Calu3 (cell line): ENCODE results near the gene STK39. TPM values are rescaled to one million over a fixed set of nuclear protein-coding genes. Genes with fewer than 3 reads are reported as not detected.

ENCODE experiments used
- BruUV-seq: library from RNA; stranded (reverse); fragments of 400-500 nt; replicated peaks from 2 replicates; lab custom pipeline; 2021; lab: Mats Ljungman, UMichigan
- CTCF ChIA-PET: fragments of 300-600 bp; sonication (Branson Sonifier 250); formaldehyde crosslinking; loops from one replicate; lab custom pipeline; 2022; ENCODE audit warnings: antibody characterized with exemption; lab: Charles Lee
- DNase-seq: peaks from one replicate; pipeline ENCODE4 v3.0.0; 2022
- H3K27ac Mint-ChIP-seq: one replicate; pipeline ENCODE4 v1.8.0; 2022; ENCODE audit warnings: mixed read lengths; ENCODE audit not compliant: unreplicated experiment
- H3K27me3 Mint-ChIP-seq: one replicate; pipeline ENCODE4 v1.8.0; 2022; ENCODE audit warnings: mixed read lengths; ENCODE audit not compliant: unreplicated experiment
- H3K36me3 Mint-ChIP-seq: one replicate; pipeline ENCODE4 v1.8.0; 2022; ENCODE audit warnings: mild to moderate bottlenecking, moderate library complexity, mixed read lengths; ENCODE audit not compliant: insufficient read depth, unreplicated experiment
- H3K4me1 Mint-ChIP-seq: one replicate; pipeline ENCODE4 v1.8.0; 2022; ENCODE audit warnings: mild to moderate bottlenecking, low read depth, mixed read lengths; ENCODE audit not compliant: unreplicated experiment
- H3K4me3 Mint-ChIP-seq: one replicate; pipeline ENCODE4 v1.8.0; 2022; ENCODE audit warnings: mild to moderate bottlenecking, low read depth, moderate library complexity, mixed read lengths; ENCODE audit not compliant: unreplicated experiment
- H3K9me3 Mint-ChIP-seq: one replicate; pipeline ENCODE4 v1.8.0; 2022; ENCODE audit warnings: low read depth, mixed read lengths; ENCODE audit not compliant: unreplicated experiment
- intact Hi-C: fragments of 100-400 bp; cut with micrococcal nuclease; formaldehyde crosslinking; loops from one replicate; pipeline ENCODE4 v1.10.0; 2022; ENCODE audit not compliant: unreplicated experiment
- total RNA-seq: library from RNA; stranded (reverse); gene quantifications from 2 replicates; pipeline ENCODE4 v1.2.3, GENCODE V29; 2022
- TF ChIP-seq, protein P1 (sequence below): fragments of 200-600 bp; IDR thresholded peaks from one replicate; pipeline ENCODE4 v1.8.0; 2022; ENCODE audit warnings: antibody characterized with exemption; ENCODE audit not compliant: unreplicated experiment

STK39 gene
- total RNA-seq, 1 experiment from 2014 or later = 110 TPM

DNA sequence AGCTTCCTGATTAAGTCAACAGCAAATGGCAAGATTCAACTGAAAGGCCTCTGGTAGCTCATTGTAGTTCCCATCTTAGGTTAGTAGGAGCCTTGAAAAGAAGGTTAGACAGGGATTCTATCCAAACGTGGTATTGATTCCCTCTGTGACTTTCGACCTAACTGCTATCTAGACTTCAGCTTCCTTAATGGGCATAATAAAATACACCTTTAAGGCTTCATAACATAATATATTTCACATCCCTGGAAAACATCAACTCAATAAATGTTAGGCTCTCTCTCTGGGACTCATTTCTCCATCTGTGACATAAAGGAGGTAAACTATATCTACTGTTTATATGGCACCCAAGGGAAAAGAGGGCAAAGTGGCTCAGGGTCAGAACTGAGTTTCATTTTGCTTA lies 60.9 kb downstream of the STK39 start:
- BruUV-seq = no TSS peak
- H3K27me3 Mint-ChIP-seq = no peaks in the 10 kb centered on the region

DNA sequence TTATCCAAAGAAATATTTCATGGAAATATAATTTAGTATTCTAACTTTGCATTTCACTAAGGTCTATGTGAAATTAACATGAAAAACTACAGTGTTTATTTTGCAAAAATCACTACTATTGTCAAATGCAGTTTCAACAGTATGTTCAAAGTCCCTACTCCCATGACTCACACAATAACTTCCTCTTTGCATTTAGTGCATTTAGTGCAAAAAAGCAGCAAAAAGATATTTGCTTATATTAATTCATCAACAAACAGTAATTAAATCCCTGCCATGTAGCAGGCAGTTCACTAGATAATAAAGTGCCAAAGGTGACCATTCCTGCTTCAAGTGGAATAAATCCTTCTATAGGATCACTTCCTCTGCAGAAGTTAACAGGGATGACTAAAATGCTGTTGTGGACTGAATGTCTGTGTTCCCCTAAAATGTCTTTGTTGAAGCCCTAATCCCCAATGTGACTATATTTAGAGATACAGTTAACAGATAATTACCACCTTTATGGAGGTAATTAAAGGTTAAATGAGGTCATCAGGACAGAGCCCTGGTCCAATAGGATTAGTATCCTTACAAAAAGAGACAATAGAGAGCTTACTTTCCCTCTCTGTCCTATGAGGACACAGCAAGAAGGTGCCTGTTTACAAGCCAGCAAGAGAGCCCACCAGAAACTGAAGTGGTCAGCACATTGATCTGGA lies 61.7 kb downstream of the STK39 start:
- peaks cover 69% of the 10 kb centered on the region for H3K4me1 Mint-ChIP-seq
- peak overlapping the region; percentile 61 for H3K27ac Mint-ChIP-seq
- peaks cover 17% of the 10 kb centered on the region for H3K36me3 Mint-ChIP-seq
- H3K27me3 Mint-ChIP-seq = no peaks in the 10 kb centered on the region
- no TSS peak for BruUV-seq
- H3K9me3 Mint-ChIP-seq = no peaks in the 10 kb centered on the region
- no peak for DNase-seq
- TF ChIP-seq, protein P1, sequence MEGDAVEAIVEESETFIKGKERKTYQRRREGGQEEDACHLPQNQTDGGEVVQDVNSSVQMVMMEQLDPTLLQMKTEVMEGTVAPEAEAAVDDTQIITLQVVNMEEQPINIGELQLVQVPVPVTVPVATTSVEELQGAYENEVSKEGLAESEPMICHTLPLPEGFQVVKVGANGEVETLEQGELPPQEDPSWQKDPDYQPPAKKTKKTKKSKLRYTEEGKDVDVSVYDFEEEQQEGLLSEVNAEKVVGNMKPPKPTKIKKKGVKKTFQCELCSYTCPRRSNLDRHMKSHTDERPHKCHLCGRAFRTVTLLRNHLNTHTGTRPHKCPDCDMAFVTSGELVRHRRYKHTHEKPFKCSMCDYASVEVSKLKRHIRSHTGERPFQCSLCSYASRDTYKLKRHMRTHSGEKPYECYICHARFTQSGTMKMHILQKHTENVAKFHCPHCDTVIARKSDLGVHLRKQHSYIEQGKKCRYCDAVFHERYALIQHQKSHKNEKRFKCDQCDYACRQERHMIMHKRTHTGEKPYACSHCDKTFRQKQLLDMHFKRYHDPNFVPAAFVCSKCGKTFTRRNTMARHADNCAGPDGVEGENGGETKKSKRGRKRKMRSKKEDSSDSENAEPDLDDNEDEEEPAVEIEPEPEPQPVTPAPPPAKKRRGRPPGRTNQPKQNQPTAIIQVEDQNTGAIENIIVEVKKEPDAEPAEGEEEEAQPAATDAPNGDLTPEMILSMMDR = no peak
- no peak overlapping the region for H3K4me3 Mint-ChIP-seq
- intact Hi-C loops = no loop called here
- CTCF ChIA-PET = interaction anchor here (0.9 kb wide), 1 partner anchor 15 kb away, joined by 4 read pairs; no protein-coding TSS in a partner anchor

More for the DNA sequence above, 60.9 kb downstream of the STK39 start:
- H3K27ac Mint-ChIP-seq = peak overlapping the region; percentile 61
- CTCF ChIA-PET = interaction anchor here (0.9 kb wide), 1 partner anchor 14 kb away, joined by 4 read pairs; no protein-coding TSS in a partner anchor
- intact Hi-C loops = no loop called here
- H3K4me3 Mint-ChIP-seq = no peak overlapping the region
- H3K36me3 Mint-ChIP-seq = peaks cover 19% of the 10 kb centered on the region
- no peaks in the 10 kb centered on the region for H3K9me3 Mint-ChIP-seq
- peaks cover 76% of the 10 kb centered on the region for H3K4me1 Mint-ChIP-seq
- DNase-seq = no peak
- TF ChIP-seq, protein P1 = no peak

- BruUV-seq = no TSS peak
- CTCF ChIA-PET = no interaction called here
- Mint-ChIP-seq H3K4me1 (peaks cover 61% of the 10 kb centered on the region), H3K27me3 (no peaks in the 10 kb centered on the region), H3K4me3 (no peak overlapping the region), H3K9me3 (no peaks in the 10 kb centered on the region), H3K27ac (no peak overlapping the region), H3K36me3 (peaks cover 15% of the 10 kb centered on the region)
- no peak for DNase-seq
- TF ChIP-seq, protein P1 = no peak
- intact Hi-C loops = no loop called here
Observed at GRCh38 chr2:168184681-168185513, 62.5 kb downstream of the STK39 start.

- no peaks in the 10 kb centered on the region for H3K9me3 Mint-ChIP-seq
- no TSS peak for BruUV-seq
- no peak overlapping the region for H3K27ac Mint-ChIP-seq
- H3K4me3 Mint-ChIP-seq = no peak overlapping the region
- CTCF ChIA-PET = no interaction called here
- TF ChIP-seq, protein P1 = no peak
- intact Hi-C loops = loop anchor here (2.0 kb wide), 1 partner anchor 15 kb away; no protein-coding TSS in a partner anchor
- no peaks in the 10 kb centered on the region for H3K27me3 Mint-ChIP-seq
- peaks cover 18% of the 10 kb centered on the region for H3K36me3 Mint-ChIP-seq
- DNase-seq = no peak
- H3K4me1 Mint-ChIP-seq = peaks cover 53% of the 10 kb centered on the region
Observed at GRCh38 chr2:168183308-168183997, 63.9 kb downstream of the STK39 start.
